ENCODE measurements around the gene F10.

The F10 gene

DNA sequence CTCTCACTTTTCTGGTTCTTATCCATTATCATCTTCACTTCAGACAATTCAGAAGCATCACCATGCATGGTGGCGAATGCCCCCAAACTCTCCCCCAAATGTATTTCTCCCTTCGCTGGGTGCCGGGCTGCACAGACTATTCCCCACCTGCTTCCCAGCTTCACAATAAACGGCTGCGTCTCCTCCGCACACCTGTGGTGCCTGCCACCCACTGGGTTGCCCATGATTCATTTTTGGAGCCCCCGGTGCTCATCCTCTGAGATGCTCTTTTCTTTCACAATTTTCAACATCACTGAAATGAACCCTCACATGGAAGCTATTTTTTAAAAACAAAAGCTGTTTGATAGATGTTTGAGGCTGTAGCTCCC lies 2.8 kb upstream of the F10 start:
- H3K4me3 ChIP-seq (ENCODE audit: low read depth in 1 of 2, low read length in 1 of 2) = no peak overlapping the region
- H3K27me3 ChIP-seq = peaks cover 2% of the 10 kb centered on the region
- no peaks in the 10 kb centered on the region for H3K9me3 ChIP-seq
- H3K36me3 ChIP-seq = no peaks in the 10 kb centered on the region
- H3K27ac ChIP-seq = no peak overlapping the region
- TF ChIP-seq CTCF (IDR thresholded peaks at IDR 0.05) = no peak
- H3K4me1 ChIP-seq (ENCODE audit: control insufficient read depth in 1 of 2, insufficient read depth in 1 of 2, low read depth in 1 of 2, low read length in 1 of 2) = no peaks in the 10 kb centered on the region

DNA sequence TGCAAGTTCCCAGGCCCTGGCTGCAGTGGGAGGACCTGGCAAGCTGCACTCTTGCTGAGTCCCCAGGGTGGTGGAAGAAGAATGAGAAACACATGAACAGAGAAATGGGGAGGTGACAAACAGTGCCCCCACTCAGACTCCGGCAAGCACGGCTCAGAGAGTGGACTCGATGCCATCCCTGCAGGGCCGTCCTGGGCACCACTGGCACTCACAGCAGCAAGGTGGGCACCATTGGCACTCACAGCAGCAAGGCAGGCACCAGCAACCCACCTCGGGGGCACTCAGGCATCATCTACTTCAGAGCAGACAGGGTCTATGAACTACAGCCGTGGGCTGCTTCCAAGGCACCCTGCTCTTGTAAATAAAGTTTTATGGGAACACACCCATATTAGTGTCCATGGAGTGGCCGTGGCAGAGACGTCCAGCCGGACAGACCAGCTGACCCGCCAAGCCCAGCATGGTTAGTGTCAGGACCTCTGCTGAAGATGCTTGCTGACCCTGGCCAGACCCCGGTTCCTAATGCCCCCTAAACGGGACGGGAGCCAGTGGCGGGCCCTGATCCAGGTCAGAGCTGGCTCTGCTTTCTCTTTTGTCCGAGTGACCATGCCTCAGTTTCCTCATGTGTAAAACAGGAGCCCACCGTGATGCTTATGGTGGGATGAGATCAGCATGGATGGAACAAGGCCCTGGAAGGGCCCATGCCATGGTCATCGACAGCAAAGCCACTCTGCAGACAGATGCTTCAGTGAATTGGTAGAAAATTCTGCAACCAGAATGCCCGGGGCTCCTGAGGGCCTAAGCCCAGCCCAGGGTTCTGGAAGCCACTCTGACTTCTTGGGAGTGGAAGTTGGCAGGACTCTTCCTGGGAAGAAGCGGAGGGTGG lies 2.1 kb upstream of the F10 start:
- H3K36me3 ChIP-seq = no peaks in the 10 kb centered on the region
- H3K27ac ChIP-seq = no peak overlapping the region
- H3K9me3 ChIP-seq = no peaks in the 10 kb centered on the region
- no peaks in the 10 kb centered on the region for H3K4me1 ChIP-seq (ENCODE audit: control insufficient read depth in 1 of 2, insufficient read depth in 1 of 2, low read depth in 1 of 2, low read length in 1 of 2)
- TF ChIP-seq CTCF (IDR thresholded peaks at IDR 0.05) = no peak
- H3K27me3 ChIP-seq = no peaks in the 10 kb centered on the region
- no peak overlapping the region for H3K4me3 ChIP-seq (ENCODE audit: low read depth in 1 of 2, low read length in 1 of 2)

DNA sequence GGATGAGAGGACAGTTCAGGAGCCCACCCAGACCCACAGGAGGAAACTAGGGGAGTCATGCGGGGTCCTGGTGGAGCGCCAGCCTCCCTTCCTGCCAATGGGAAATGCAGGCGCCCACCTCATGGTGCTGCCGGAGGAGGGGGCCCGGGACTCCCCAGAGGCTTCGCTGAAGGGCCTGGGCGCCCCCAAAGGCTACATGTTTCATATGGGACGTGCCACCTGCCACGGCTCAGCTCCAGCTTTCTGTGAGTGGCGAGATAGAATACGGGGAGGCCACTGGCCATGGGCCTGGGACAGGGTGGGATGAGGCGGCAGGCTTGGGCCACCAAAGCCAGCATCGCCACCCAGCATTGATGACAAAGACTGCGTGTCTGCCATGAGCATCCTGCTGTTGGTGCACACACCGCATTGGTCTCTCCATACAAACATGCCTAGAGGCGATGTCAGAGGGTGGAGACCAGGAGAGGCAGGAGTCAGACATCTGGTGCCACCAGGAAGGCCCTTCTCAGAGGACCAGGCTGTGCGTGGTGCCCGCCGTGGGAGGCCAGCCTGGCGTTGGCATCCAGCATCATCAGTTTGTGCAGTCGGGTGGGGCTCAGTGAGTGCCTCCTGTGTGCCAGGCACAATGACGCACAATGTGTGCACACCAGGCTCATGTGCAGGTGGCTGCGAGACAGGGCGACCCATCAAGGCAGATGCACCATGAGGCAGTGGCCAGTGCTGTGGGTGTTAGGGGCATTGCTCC lies 1.2 kb upstream of the F10 start:
- Histone ChIP-seq H3K36me3 (no peaks in the 10 kb centered on the region), H3K27me3 (peaks cover 2% of the 10 kb centered on the region), H3K4me1 (ENCODE audit: control insufficient read depth in 1 of 2, insufficient read depth in 1 of 2, low read depth in 1 of 2, low read length in 1 of 2) (no peaks in the 10 kb centered on the region), H3K9me3 (no peaks in the 10 kb centered on the region), H3K27ac (no peak overlapping the region), H3K4me3 (ENCODE audit: low read depth in 1 of 2, low read length in 1 of 2) (no peak overlapping the region)
- TF ChIP-seq CTCF (IDR thresholded peaks at IDR 0.05) = no peak

DNA sequence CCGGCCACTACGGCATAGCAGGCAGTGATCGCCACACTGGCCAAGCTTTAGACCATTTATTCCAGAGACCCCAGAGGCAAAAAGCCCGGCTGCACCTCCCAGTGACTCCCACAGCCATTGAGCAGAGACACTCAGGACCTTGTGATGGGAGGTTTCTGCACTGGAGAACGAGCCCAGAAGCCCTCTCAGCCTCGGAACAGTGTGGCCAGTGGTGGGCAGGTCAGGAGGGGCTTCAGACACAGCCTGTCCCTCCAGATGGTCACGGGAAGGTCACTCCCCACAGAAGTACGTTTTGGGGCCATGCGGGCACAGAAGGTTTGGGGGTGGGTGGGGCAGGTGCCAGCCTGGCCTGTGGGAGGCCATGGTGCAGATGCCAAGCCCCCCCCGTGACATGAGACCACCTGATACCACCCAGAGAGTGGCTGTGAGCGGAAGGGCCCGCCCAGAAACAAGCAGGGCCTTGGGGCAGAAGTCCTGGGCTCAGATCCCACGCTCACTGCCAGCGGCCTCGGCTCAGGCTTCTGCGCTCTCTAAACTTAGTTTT lies 599 bp upstream of the F10 start:
- Histone ChIP-seq H3K4me3 (ENCODE audit: low read depth in 1 of 2, low read length in 1 of 2) (no peak overlapping the region), H3K9me3 (no peaks in the 10 kb centered on the region), H3K27me3 (peaks cover 7% of the 10 kb centered on the region), H3K27ac (no peak overlapping the region), H3K36me3 (no peaks in the 10 kb centered on the region), H3K4me1 (ENCODE audit: control insufficient read depth in 1 of 2, insufficient read depth in 1 of 2, low read depth in 1 of 2, low read length in 1 of 2) (no peaks in the 10 kb centered on the region)
- TF ChIP-seq CTCF (IDR thresholded peaks at IDR 0.05) = no peak

GRCh38 chr13:113123226-113124201 lies 915 bp downstream of the F10 start:
- Histone ChIP-seq H3K27ac (no peak overlapping the region), H3K9me3 (no peaks in the 10 kb centered on the region), H3K4me3 (ENCODE audit: low read depth in 1 of 2, low read length in 1 of 2) (no peak overlapping the region), H3K36me3 (no peaks in the 10 kb centered on the region), H3K4me1 (ENCODE audit: control insufficient read depth in 1 of 2, insufficient read depth in 1 of 2, low read depth in 1 of 2, low read length in 1 of 2) (no peaks in the 10 kb centered on the region), H3K27me3 (peaks cover 22% of the 10 kb centered on the region)
- no peak for TF ChIP-seq CTCF (IDR thresholded peaks at IDR 0.05)
